Measurements from ENCODE around the gene ADRB1. TPM values are rescaled to one million over a fixed set of nuclear protein-coding genes. Genes with fewer than 3 reads are reported as not detected.

Gene ADRB1
- total and polyA plus RNA-seq, 2 of the 4 experiments (the other 2 are of a cell fraction): not detected

DNA sequence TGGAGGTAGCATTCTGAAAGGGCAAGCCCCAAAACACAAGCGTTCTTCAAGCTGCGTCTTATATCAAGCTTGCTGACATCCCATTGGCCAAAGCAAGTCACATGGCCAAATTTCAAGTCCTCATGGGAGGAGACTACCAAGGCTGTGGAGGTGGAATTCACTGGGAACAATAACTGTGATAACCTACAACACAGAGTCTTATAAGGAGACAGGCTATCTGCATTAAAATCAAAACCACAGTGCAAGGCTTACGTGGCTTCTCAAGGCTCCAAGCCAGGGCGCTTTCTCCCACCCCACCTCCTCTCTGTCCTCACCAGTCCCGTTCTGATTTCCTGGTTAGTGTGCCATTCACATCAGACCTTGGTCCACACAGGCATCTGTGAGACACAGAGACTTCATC, 39.4 kb downstream of the ADRB1 start:
- Histone ChIP-seq H3K9me1 (ENCODE audit: insufficient read depth, low read length) (no peaks in the 10 kb centered on the region), H4K8ac (ENCODE audit: low read depth in 2 of 2, low read length in 2 of 2) (no peak overlapping the region), H2BK120ac (ENCODE audit: low read depth, low read length) (no peak overlapping the region), H2BK15ac (ENCODE audit: low read depth, low read length) (no peak overlapping the region), H3K4ac (ENCODE audit: low read depth, low read length) (no peak overlapping the region), H4K91ac (ENCODE audit: insufficient read depth, low read depth, low read length) (no peak overlapping the region), H3K27ac (ENCODE audit: insufficient read depth, low read length) (no peak overlapping the region), H4K5ac (ENCODE audit: low read depth, low read length) (no peak overlapping the region), H3K4me3 (ENCODE audit: insufficient read depth, low read depth, low read length) (no peak overlapping the region), H3K27me3 (ENCODE audit: control insufficient read depth, insufficient read depth, low read length) (peaks cover 8% of the 10 kb centered on the region), H4K20me1 (ENCODE audit: insufficient read depth, low read length) (no peaks in the 10 kb centered on the region), H3K23ac (ENCODE audit: low read depth, low read length) (no peak overlapping the region), H3K9me3 (ENCODE audit: control insufficient read depth, insufficient read depth, low read length) (no peaks in the 10 kb centered on the region), H3K56ac (ENCODE audit: extremely low read depth, insufficient read depth, low read length) (no peak overlapping the region), H3K4me2 (ENCODE audit: low read depth, low read length) (no peak overlapping the region), H2BK5ac (ENCODE audit: low read depth, low read length, poor library complexity, severe bottlenecking) (no peak overlapping the region), H2AK5ac (ENCODE audit: low read depth, low read length) (no peak overlapping the region), H2AFZ (replicated peaks; ENCODE audit: low read length, poor library complexity) (no peak overlapping the region), H3K4me1 (ENCODE audit: control insufficient read depth, insufficient read depth, low read length) (no peaks in the 10 kb centered on the region), H2BK20ac (ENCODE audit: low read depth, low read length) (no peak overlapping the region), H3K9ac (ENCODE audit: low read depth, low read length) (no peak overlapping the region), H3K36me3 (ENCODE audit: control insufficient read depth, insufficient read depth, low read length) (no peaks in the 10 kb centered on the region), H3K14ac (replicated peaks; ENCODE audit: low read depth, low read length) (no peak overlapping the region), H3K79me1 (ENCODE audit: low read depth in 1 of 2, low read length in 2 of 2) (no peaks in the 10 kb centered on the region), H2AK9ac (replicated peaks; ENCODE audit: low read depth, low read length, poor library complexity) (no peak overlapping the region), H3K18ac (ENCODE audit: low read depth, low read length) (no peak overlapping the region)
- intact Hi-C loops (cut with micrococcal nuclease) (no loop called here), in situ Hi-C loops (cut with MboI; ENCODE audit: low sequenced_read_pairs) (no loop called here), dilution Hi-C loops (cut with HindIII; ENCODE audit: low sequenced_read_pairs, unreplicated experiment) (no loop called here)
- peak; percentile 33; the same call in 1 of the 2 replicates for TF ChIP-seq USF2 (IDR thresholded peaks at IDR 0.05; ENCODE audit: low read depth, low read length)
- no peak for TF ChIP-seq SMC3 (IDR thresholded peaks at IDR 0.05; ENCODE audit: low read depth, low read length)
- no TSS peak for BruUV-seq (replicated peaks)
- ATAC-seq (ENCODE audit: low read depth) (no peak), DNase-seq (no peak)
- CTCF ChIA-PET: no interaction called here
- POLR2A ChIA-PET (ENCODE audit: unreplicated experiment): no interaction called here
- WGBS, 2 experiments (ENCODE audit: extremely low coverage in 2 of 2, insufficient read length in 1 of 2): 90% methylated on average over 3 of the region's 5 CpGs; no CpG with 5 or more reads in 1 of the 2 experiments
